GM12878 (cell line): Measurements from ENCODE around the gene TOR1A.

ENCODE experiments used
- CTCF ChIP-seq, 3 experiments: IDR thresholded peaks in 2 of 3; conservative IDR thresholded peaks in 1 of 3; 2 replicates each; pipeline ENCODE4 v1.5.1; 2011; ENCODE audit warnings: low read depth in 3 of 3, low read length in 3 of 3, mild to moderate bottlenecking in 3 of 3, control low read depth in 2 of 3, moderate library complexity in 2 of 3, inconsistent platforms in 1 of 3, mixed read lengths in 1 of 3; ENCODE audit not compliant: control insufficient read depth in 2 of 3, insufficient read depth in 1 of 3; ENCODE audit errors: extremely low read depth in 1 of 3
- EZH2 ChIP-seq: IDR thresholded peaks from 2 replicates; pipeline ENCODE4 v1.6.1; 2012; ENCODE audit warnings: low read depth, mild to moderate bottlenecking, control low read depth, inconsistent platforms, low read length, borderline replicate concordance; ENCODE audit not compliant: control insufficient read depth
- NR2C2 ChIP-seq: IDR thresholded peaks from 2 replicates; pipeline ENCODE4 v1.6.1; 2011; ENCODE audit warnings: borderline replicate concordance, low read depth; ENCODE audit not compliant: control insufficient read depth, insufficient read length
- PBX3 ChIP-seq: IDR thresholded peaks from 2 replicates; pipeline ENCODE4 v1.6.1; 2011; ENCODE audit warnings: mild to moderate bottlenecking, low read depth, low read length, moderate library complexity; ENCODE audit not compliant: insufficient replicate concordance
- POLR2A ChIP-seq: IDR thresholded peaks from 2 replicates; pipeline ENCODE4 v1.6.1; 2011; ENCODE audit warnings: low read depth, mild to moderate bottlenecking, low read length
- POLR2AphosphoS2 ChIP-seq: IDR thresholded peaks from 2 replicates; pipeline ENCODE4 v1.6.1; 2011; ENCODE audit warnings: low read depth, mild to moderate bottlenecking, low read length, improper control_type of control experiment, moderate library complexity
- REST ChIP-seq: IDR thresholded peaks from 2 replicates; pipeline ENCODE4 v1.6.1; 2012; ENCODE audit warnings: mild to moderate bottlenecking, low read depth, low read length
- SMC3 ChIP-seq: IDR thresholded peaks from 2 replicates; pipeline ENCODE4 v1.6.1; 2011; ENCODE audit warnings: low read length, improper control_type of control experiment, borderline replicate concordance
- TAF1 ChIP-seq: IDR thresholded peaks from 2 replicates; pipeline ENCODE4 v1.6.1; 2011; ENCODE audit warnings: mild to moderate bottlenecking, low read depth, low read length, borderline replicate concordance
- TARDBP ChIP-seq: IDR thresholded peaks from 2 replicates; pipeline ENCODE4 v1.6.1; 2016; ENCODE audit warnings: borderline replicate concordance

- no peak for TF ChIP-seq CTCF (IDR thresholded peaks at IDR 0.05 in 2 of 3, conservative IDR thresholded peaks at IDR 0.05 in 1 of 3; ENCODE audit: control insufficient read depth in 2 of 3, extremely low read depth in 1 of 3, insufficient read depth in 1 of 3, low read depth in 3 of 3, low read length in 3 of 3)
- TF ChIP-seq NR2C2: no peak
- TF ChIP-seq POLR2A: no peak
- no peak for TF ChIP-seq REST
- no peak for TF ChIP-seq SMC3
- TF ChIP-seq PBX3: no peak
- TF ChIP-seq TAF1: no peak
- no peak for TF ChIP-seq TARDBP
- no peak for TF ChIP-seq EZH2
- no peak for TF ChIP-seq POLR2AphosphoS2
Observed at GRCh38 chr9:129853614-129854013, 29.7 kb upstream of the TOR1A start.
